AG10803 (cell line): ENCODE results near the gene TUBA3E.
"Not testable (repeated sequence)": the region's sequence is repeated elsewhere in the genome, so short reads cannot be mapped to it uniquely, and the experiment has no call there.

Source experiments
- DNase-seq: peaks from one replicate; pipeline ENCODE4 v3.0.0; 2010; ENCODE audit warnings: low read depth
- H3K4me3 ChIP-seq: 2 replicates; pipeline ENCODE4 v1.5.1; 2011; ENCODE audit warnings: mild to moderate bottlenecking, low read length, control low read depth
- CTCF ChIP-seq: conservative IDR thresholded peaks from 2 replicates; pipeline ENCODE4 v1.5.1; 2011; ENCODE audit warnings: mild to moderate bottlenecking, low read length, control low read depth, inconsistent platforms

TUBA3E gene

GRCh38 chr2:130152816-130153595 lies 45.2 kb downstream of the TUBA3E start:
- no peak overlapping the region for H3K4me3 ChIP-seq
- DNase-seq = no peak
- no peak for TF ChIP-seq CTCF

GRCh38 chr2:130152136-130152815 lies 46.0 kb downstream of the TUBA3E start:
- not testable (repeated sequence) for H3K4me3 ChIP-seq, DNase-seq

GRCh38 chr2:130151145-130151512 lies 47.1 kb downstream of the TUBA3E start:
- not testable (repeated sequence) for H3K4me3 ChIP-seq, DNase-seq

GRCh38 chr2:130150181-130151144 lies 47.8 kb downstream of the TUBA3E start:
- no peak for TF ChIP-seq CTCF
- DNase-seq = no peak
- H3K4me3 ChIP-seq = no peak overlapping the region

GRCh38 chr2:130148515-130148914 lies 49.7 kb downstream of the TUBA3E start:
- not testable (repeated sequence) for H3K4me3 ChIP-seq, DNase-seq

- peak within 1 kb of the TSS; percentile 55 for H3K4me3 ChIP-seq
- peak; percentile 16 for DNase-seq
Measured at GRCh38 chr2:130145006-130145414, 53.2 kb downstream of the TUBA3E start, which contains the start of gene CCDC74B. Gene CCDC74B (minus strand): TSS chr2:130145112. CDS start chr2:130144996, 116 bp downstream.

GRCh38 chr2:130143266-130144039 lies 54.8 kb downstream of the TUBA3E start:
- peak overlapping the region; percentile 55 for H3K4me3 ChIP-seq
- not testable (repeated sequence) for DNase-seq

- DNase-seq, H3K4me3 ChIP-seq: not testable (repeated sequence)
Measured at GRCh38 chr2:130142396-130143265, 55.6 kb downstream of the TUBA3E start.
